HepG2 (cell line): ENCODE results near the gene NLRP11. TPM values are rescaled to one million over a fixed set of nuclear protein-coding genes. Genes with fewer than 3 reads are reported as not detected.

Source experiments
- HOXA3 ChIP-seq: sonication (generic); formaldehyde crosslinking; IDR thresholded peaks from 2 replicates; pipeline ENCODE4 v1.5.0; 2020; ENCODE audit warnings: missing genetic modification reagents
- KDM2A ChIP-seq: sonication (generic); formaldehyde crosslinking; IDR thresholded peaks from 2 replicates; pipeline ENCODE4 v1.4.0; 2020; ENCODE audit warnings: low read depth, missing genetic modification reagents, borderline replicate concordance
- MNT ChIP-seq: fragments of 450-650 bp; IDR thresholded peaks from 2 replicates; pipeline ENCODE4 v1.6.1; 2016
- MYC ChIP-seq: sonication (generic); formaldehyde crosslinking; IDR thresholded peaks from 2 replicates; pipeline ENCODE4 v1.9.0; 2021; ENCODE audit warnings: missing genetic modification reagents, borderline replicate concordance
- RAD21 ChIP-seq: fragments of 450-650 bp; formaldehyde crosslinking; IDR thresholded peaks from 2 replicates; pipeline ENCODE4 v1.5.0; 2020; ENCODE audit warnings: mild to moderate bottlenecking
- SP4 ChIP-seq: sonication (generic); formaldehyde crosslinking; IDR thresholded peaks from 2 replicates; pipeline ENCODE4 v1.8.1; 2023; ENCODE audit warnings: mild to moderate bottlenecking, missing genetic modification reagents
- XRCC5 ChIP-seq: fragments of 200-400 bp; formaldehyde crosslinking; optimal IDR thresholded peaks from 2 replicates; pipeline ENCODE3; 2017; ENCODE audit warnings: mild to moderate bottlenecking, low read length
- YY1 ChIP-seq: IDR thresholded peaks from 2 replicates; pipeline ENCODE4 v1.6.1; 2011; ENCODE audit warnings: low read length, low read depth, moderate library complexity, mild to moderate bottlenecking; ENCODE audit not compliant: insufficient read depth, insufficient replicate concordance
- ZNF816 ChIP-seq: sonication (generic); formaldehyde crosslinking; IDR thresholded peaks from 2 replicates; pipeline ENCODE4 v1.8.0; 2022; ENCODE audit warnings: missing genetic modification reagents, mild to moderate bottlenecking, borderline replicate concordance
- polyA plus RNA-seq, 8 experiments: library from polyadenylated mRNA; depleted of rRNA in 3 of 8; stranded (reverse) in 7 of 8; unstranded in 1 of 8; fragments of >200 nt; fragmentation: Illumina TruSeq in 4 of 8; extraction: Trizol in 4 of 8; gene quantifications; 2 replicates each; pipeline versions ENCODE4 v1.2.1 to v1.2.3, GENCODE V29; 2011 to 2016; ENCODE audit warnings: low read depth in 4 of 8, missing spikeins in 1 of 8, mixed read lengths in 1 of 8; ENCODE audit not compliant: insufficient read depth in 1 of 8
- total RNA-seq, 5 experiments: library from RNA; depleted of rRNA; stranded (reverse); fragments of >200 nt; fragmentation: Illumina TruSeq; extraction: Trizol; gene quantifications; 2 replicates each; pipeline ENCODE4 v1.2.3, GENCODE V29; 2016; ENCODE audit warnings: low read depth in 1 of 5
- TF ChIP-seq, protein P1 (sequence below), 2 experiments: sonication (generic) in 1 of 2; formaldehyde crosslinking in 1 of 2; IDR thresholded peaks; 2 replicates each; pipeline versions ENCODE4 v1.5.1 to v1.6.1; 2011 to 2020; ENCODE audit warnings: borderline replicate concordance in 1 of 2, low read depth in 1 of 2, low read length in 1 of 2, mild to moderate bottlenecking in 1 of 2, missing genetic modification reagents in 1 of 2, moderate library complexity in 1 of 2
- TF ChIP-seq, protein P2 (sequence below): IDR thresholded peaks from 2 replicates; pipeline ENCODE4 v1.6.1; 2012; ENCODE audit warnings: inconsistent platforms

The NLRP11 gene
- total and polyA plus RNA-seq, 2 of the 13 experiments (the other 11 are each of a cell fraction or from before 2014, with no cell fraction given): 0.02 TPM; not detected in 1

DNA sequence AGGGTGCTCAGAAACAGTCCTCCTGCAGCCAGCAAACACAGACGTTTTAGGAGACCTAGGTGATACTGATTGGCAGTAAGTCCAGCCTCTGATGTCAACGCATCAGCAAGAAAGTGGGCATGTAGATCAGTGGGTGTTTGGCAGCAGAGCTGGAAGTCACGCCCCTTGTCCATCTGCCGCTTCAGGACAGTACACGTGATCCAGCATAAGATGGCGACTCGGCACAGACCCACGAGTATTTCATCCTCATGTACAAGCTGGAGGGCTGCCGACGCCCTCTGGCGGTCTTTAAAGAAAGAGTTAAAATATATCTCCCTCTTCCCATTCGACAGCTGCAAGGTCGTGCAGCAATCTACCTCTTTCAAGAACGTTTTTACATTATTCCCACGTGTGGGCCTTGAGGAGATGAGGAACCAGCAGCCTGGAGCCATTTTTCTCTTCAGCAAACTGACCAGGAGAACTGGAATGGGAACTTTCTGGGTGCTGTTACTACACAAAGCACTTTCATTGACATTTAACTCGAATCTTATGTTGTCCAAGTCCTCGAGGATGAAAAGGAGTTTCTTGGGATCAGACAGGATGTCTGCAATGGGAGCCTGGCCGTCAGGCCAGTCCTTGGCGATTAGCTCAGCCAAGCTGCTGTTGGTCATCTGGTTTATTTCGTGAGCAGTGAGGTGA lies 22.3 kb downstream of the NLRP11 start (continued):
- TF ChIP-seq KDM2A (CRISPR knock-in tag): 0 out of 2 replicates have a peak, but pooled peaks have one; percentile 17
- TF ChIP-seq YY1: peak; percentile 86
- 0 out of 2 replicates have a peak, but pooled peaks have one; percentile 16 for TF ChIP-seq SP4 (CRISPR knock-in tag)
- 0 out of 2 replicates have a peak, but pooled peaks have one; percentile 34 for TF ChIP-seq MNT
- TF ChIP-seq, protein P1, sequence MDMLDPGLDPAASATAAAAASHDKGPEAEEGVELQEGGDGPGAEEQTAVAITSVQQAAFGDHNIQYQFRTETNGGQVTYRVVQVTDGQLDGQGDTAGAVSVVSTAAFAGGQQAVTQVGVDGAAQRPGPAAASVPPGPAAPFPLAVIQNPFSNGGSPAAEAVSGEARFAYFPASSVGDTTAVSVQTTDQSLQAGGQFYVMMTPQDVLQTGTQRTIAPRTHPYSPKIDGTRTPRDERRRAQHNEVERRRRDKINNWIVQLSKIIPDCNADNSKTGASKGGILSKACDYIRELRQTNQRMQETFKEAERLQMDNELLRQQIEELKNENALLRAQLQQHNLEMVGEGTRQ (IDR thresholded peaks at IDR 0.05; ENCODE audit: low read depth, low read length): peak; percentile 68
- TF ChIP-seq, protein P1 (CRISPR knock-in tag; IDR thresholded peaks at IDR 0.05; ENCODE audit: borderline replicate concordance): peak; percentile 80; the same call in 1 of the 2 replicates
- TF ChIP-seq RAD21 (CRISPR knock-in tag): peak; percentile 38; the same call in 1 of the 2 replicates
- TF ChIP-seq, protein P2, sequence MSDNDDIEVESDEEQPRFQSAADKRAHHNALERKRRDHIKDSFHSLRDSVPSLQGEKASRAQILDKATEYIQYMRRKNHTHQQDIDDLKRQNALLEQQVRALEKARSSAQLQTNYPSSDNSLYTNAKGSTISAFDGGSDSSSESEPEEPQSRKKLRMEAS: peak; percentile 63
- peak; percentile 47; the same call in 1 of the 2 replicates for TF ChIP-seq MYC (CRISPR knock-in tag)
- peak; percentile 77 for TF ChIP-seq HOXA3 (CRISPR knock-in tag)
- TF ChIP-seq ZNF816 (CRISPR knock-in tag): no peak
- TF ChIP-seq XRCC5: peak; percentile 36
- TF ChIP-seq, all 625 proteins: peak for 26
